GM23338 (cell line): Measurements from ENCODE around the gene SERPINB6. TPM values are rescaled to one million over a fixed set of nuclear protein-coding genes. Genes with fewer than 3 reads are reported as not detected.

ENCODE experiments used
- ATAC-seq: fragments of 200-7000 bp; cut with Tn5 transposase; 3 replicates; pipeline ENCODE4 v1.9.1; 2020
- DNase-seq: peaks from one replicate; pipeline ENCODE4 v3.0.0-alpha.2; 2015; ENCODE audit warnings: low spot score
- H2AFZ ChIP-seq: fragments of 200-600 bp; sonication (generic); 2 replicates; pipeline ENCODE4 v1.8.0; 2016; ENCODE audit warnings: antibody characterized with exemption, mild to moderate bottlenecking, moderate library complexity
- H3F3A ChIP-seq: fragments of 200-600 bp; sonication (generic); replicated peaks from 2 replicates; pipeline ENCODE4 v1.8.0; 2017; ENCODE audit warnings: antibody characterized with exemption, mixed run types, low read depth
- H3K27ac ChIP-seq: fragments of 200-600 bp; sonication (generic); 2 replicates; pipeline ENCODE4 v1.6.1; 2016; ENCODE audit warnings: low read depth
- H3K27me3 ChIP-seq: fragments of 200-600 bp; sonication (generic); 2 replicates; pipeline ENCODE4 v1.8.0; 2016; ENCODE audit warnings: mild to moderate bottlenecking, mixed run types, moderate library complexity; ENCODE audit not compliant: insufficient read depth
- H3K36me3 ChIP-seq: fragments of 200-600 bp; sonication (generic); 2 replicates; pipeline ENCODE4 v1.8.0; 2016; ENCODE audit warnings: mild to moderate bottlenecking; ENCODE audit not compliant: insufficient read depth
- H3K4me1 ChIP-seq: fragments of 200-600 bp; sonication (generic); 2 replicates; pipeline ENCODE4 v1.8.0; 2016; ENCODE audit warnings: mild to moderate bottlenecking, moderate library complexity; ENCODE audit not compliant: insufficient read depth
- H3K4me2 ChIP-seq: fragments of 200-600 bp; sonication (generic); 2 replicates; pipeline ENCODE4 v1.7.1; 2017; ENCODE audit warnings: mixed run types
- H3K4me3 ChIP-seq: fragments of 200-600 bp; sonication (generic); 2 replicates; pipeline ENCODE4 v1.6.1; 2016; ENCODE audit warnings: mixed run types
- H3K79me2 ChIP-seq: fragments of 200-600 bp; sonication (generic); replicated peaks from 2 replicates; pipeline ENCODE4 v1.8.0; 2017; ENCODE audit warnings: mild to moderate bottlenecking; ENCODE audit not compliant: insufficient read depth
- H3K9me2 ChIP-seq: fragments of 200-600 bp; sonication (generic); 2 replicates; pipeline ENCODE4 v1.8.0; 2017; ENCODE audit not compliant: insufficient read depth
- H4K20me1 ChIP-seq: fragments of 200-600 bp; sonication (generic); replicated peaks from 2 replicates; pipeline ENCODE4 v1.8.0; 2017; ENCODE audit warnings: mild to moderate bottlenecking; ENCODE audit not compliant: insufficient read depth
- H3K27ac Mint-ChIP-seq: 2 replicates; pipeline ENCODE4 v1.8.0; 2020; ENCODE audit warnings: inconsistent platforms, mild to moderate bottlenecking, moderate library complexity, mixed read lengths
- H3K27me3 Mint-ChIP-seq: 3 replicates; pipeline ENCODE4 v1.8.0; 2022; ENCODE audit warnings: low read depth, mild to moderate bottlenecking, moderate library complexity, mixed read lengths, inconsistent platforms; ENCODE audit not compliant: insufficient read depth, poor library complexity
- H3K36me3 Mint-ChIP-seq: 3 replicates; pipeline ENCODE4 v1.8.0; 2021; ENCODE audit warnings: low read depth, mild to moderate bottlenecking, inconsistent platforms, moderate library complexity, mixed read lengths
- H3K4me1 Mint-ChIP-seq: 3 replicates; pipeline ENCODE4 v1.8.0; 2020; ENCODE audit warnings: mild to moderate bottlenecking, inconsistent platforms, mixed read lengths
- H3K4me3 Mint-ChIP-seq: 3 replicates; pipeline ENCODE4 v1.8.0; 2021; ENCODE audit warnings: moderate library complexity, mild to moderate bottlenecking, inconsistent platforms, mixed read lengths
- H3K9me3 Mint-ChIP-seq: 3 replicates; pipeline ENCODE4 v1.8.0; 2020; ENCODE audit warnings: moderate library complexity, mild to moderate bottlenecking, inconsistent platforms, mixed read lengths
- CREB1 ChIP-seq: fragments of 250-450 bp; sonication (Bioruptor Pico); IDR thresholded peaks from 2 replicates; pipeline ENCODE4 v1.5.0; 2020; ENCODE audit warnings: low read depth, mild to moderate bottlenecking, moderate library complexity
- EZH2 ChIP-seq: fragments of 200-600 bp; sonication (generic); IDR thresholded peaks from one replicate; pipeline ENCODE4 v1.8.0; 2017; ENCODE audit warnings: antibody characterized with exemption, mild to moderate bottlenecking, low read depth; ENCODE audit not compliant: unreplicated experiment
- EZH2phosphoT487 ChIP-seq: fragments of 200-600 bp; sonication (generic); IDR thresholded peaks from one replicate; pipeline ENCODE4 v1.8.1; 2018; ENCODE audit warnings: antibody characterized with exemption; ENCODE audit not compliant: unreplicated experiment
- JUNB ChIP-seq: IDR thresholded peaks from one replicate; pipeline ENCODE4 v1.6.1; 2016; ENCODE audit warnings: antibody characterized with exemption; ENCODE audit not compliant: unreplicated experiment
- NANOG ChIP-seq: IDR thresholded peaks from 2 replicates; pipeline ENCODE4 v1.6.1; 2016; ENCODE audit warnings: antibody characterized with exemption, borderline replicate concordance
- POLR2AphosphoS5 ChIP-seq: IDR thresholded peaks from 2 replicates; pipeline ENCODE4 v1.6.1; 2016; ENCODE audit warnings: antibody characterized with exemption, low read depth
- STAT1 ChIP-seq: IDR thresholded peaks from one replicate; pipeline ENCODE4 v1.6.1; 2016; ENCODE audit warnings: antibody characterized with exemption; ENCODE audit not compliant: unreplicated experiment
- ZNF114 ChIP-seq: fragments of 250-450 bp; sonication (Bioruptor Pico); IDR thresholded peaks from 2 replicates; pipeline ENCODE4 v1.5.0; 2020; ENCODE audit warnings: mild to moderate bottlenecking, moderate library complexity
- polyA plus RNA-seq: library from polyadenylated mRNA; unstranded; fragments of >200 nt; fragmentation: Nextera tagmentation; extraction: Ambion mirVana; gene quantifications from 2 replicates; pipeline ENCODE4 v1.2.1, GENCODE V29; 2016
- total RNA-seq: library from RNA; depleted of rRNA; stranded (reverse); fragments of >200 nt; shearing (Covaris generic); gene quantifications from 2 replicates; pipeline ENCODE4 v1.2.3, GENCODE V29; 2014
- TF ChIP-seq, protein P1 (sequence below): IDR thresholded peaks from 2 replicates; pipeline ENCODE4 v1.6.1; 2016; ENCODE audit warnings: antibody characterized with exemption
- TF ChIP-seq, protein P2 (sequence below): IDR thresholded peaks from one replicate; pipeline ENCODE4 v1.6.1; 2018; ENCODE audit warnings: antibody characterized with exemption; ENCODE audit not compliant: unreplicated experiment
- TF ChIP-seq, protein P3 (sequence below), 2 experiments: fragments of 200-600 bp in 1 of 2; sonication (generic) in 1 of 2; conservative IDR thresholded peaks; 2 replicates each; pipeline versions ENCODE4 v1.5.1 to v1.6.1; 2016 to 2017; ENCODE audit warnings: antibody characterized with exemption in 2 of 2, low read depth in 2 of 2, mild to moderate bottlenecking in 2 of 2, moderate library complexity in 1 of 2

Gene SERPINB6
- total and polyA plus RNA-seq, 2 experiments from 2014 or later = 25.9 to 38.5 TPM

DNA sequence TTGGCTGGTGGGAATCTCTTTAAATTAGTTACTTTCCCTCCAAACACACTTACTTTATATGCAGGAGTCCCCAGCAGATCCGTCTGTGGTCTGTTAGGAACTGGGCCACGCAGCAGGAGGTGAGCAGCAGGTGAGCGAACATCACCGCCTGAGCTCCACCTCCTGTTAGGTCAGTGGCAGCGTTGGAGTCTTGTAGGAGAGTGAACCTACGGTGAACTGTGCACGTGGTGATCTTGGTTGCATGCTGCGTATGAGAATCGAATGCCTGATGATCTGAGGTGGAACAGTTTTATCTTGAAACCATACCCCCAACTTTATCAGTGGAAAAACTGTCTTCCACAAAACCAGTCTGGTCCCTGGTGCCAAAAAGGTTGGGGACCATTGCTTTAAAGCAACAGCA is 5.0 kb downstream of the SERPINB6 start:
- H4K20me1 ChIP-seq = no peaks in the 10 kb centered on the region

DNA sequence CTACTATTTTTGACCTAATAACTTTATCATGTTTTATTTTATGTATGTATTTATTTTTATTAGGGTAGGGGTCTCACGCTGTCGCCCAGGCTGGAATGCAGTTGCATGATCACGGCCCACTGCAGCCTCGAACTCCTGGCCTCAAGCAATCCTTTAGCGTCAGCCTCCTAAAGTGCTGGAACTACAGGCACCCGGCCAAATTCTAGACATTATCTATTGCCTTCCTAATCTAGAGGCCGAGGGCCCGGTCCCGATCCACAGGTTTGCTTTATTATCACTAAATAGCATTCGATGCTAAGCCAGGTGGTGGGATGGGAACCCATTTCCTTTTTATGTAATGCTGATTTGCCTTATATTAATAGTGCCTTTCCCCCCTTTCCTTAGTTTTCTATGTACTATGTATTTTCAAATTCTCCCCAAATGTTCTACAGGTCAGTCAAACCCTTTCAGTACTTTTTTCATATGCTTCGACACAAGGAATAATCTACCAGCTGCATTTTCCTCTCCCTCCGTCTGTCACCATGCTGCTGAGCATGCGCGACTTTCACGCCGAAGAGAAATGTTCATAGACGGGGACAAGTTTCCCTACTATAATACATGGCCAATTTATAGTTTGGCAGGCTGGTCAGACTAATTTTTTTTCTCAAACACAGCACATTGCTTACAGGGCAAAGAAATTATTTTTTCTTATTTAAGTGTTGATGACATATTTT is 6.4 kb downstream of the SERPINB6 start:
- DNase-seq (no peak), ATAC-seq (no peak)
- Histone ChIP-seq H3K4me3 (no peak overlapping the region), H3F3A (peaks cover 6% of the 10 kb centered on the region; the same call in 1 of the 2 replicates), H3K36me3 (no peaks in the 10 kb centered on the region), H3K4me2 (no peak overlapping the region), H3K27me3 (no peaks in the 10 kb centered on the region), H3K79me2 (no peaks in the 10 kb centered on the region), H3K9me2 (no peaks in the 10 kb centered on the region), H3K4me1 (peaks cover 31% of the 10 kb centered on the region), H3K27ac (no peak overlapping the region), H2AFZ (no peak overlapping the region), H4K20me1 (no peaks in the 10 kb centered on the region)
- no peak overlapping the region for H3K4me3 Mint-ChIP-seq
- H3K27ac Mint-ChIP-seq = no peak overlapping the region
- H3K36me3 Mint-ChIP-seq = no peaks in the 10 kb centered on the region
- H3K27me3 Mint-ChIP-seq = no peaks in the 10 kb centered on the region
- H3K4me1 Mint-ChIP-seq = peaks cover 31% of the 10 kb centered on the region
- H3K9me3 Mint-ChIP-seq = no peaks in the 10 kb centered on the region
- TF ChIP-seq STAT1 (no peak), POLR2AphosphoS5 (no peak), ZNF114 (no peak), EZH2phosphoT487 (no peak), JUNB (no peak), EZH2 (no peak), CREB1 (CRISPR knock-in tag) (no peak), NANOG (no peak)
- TF ChIP-seq, protein P1, sequence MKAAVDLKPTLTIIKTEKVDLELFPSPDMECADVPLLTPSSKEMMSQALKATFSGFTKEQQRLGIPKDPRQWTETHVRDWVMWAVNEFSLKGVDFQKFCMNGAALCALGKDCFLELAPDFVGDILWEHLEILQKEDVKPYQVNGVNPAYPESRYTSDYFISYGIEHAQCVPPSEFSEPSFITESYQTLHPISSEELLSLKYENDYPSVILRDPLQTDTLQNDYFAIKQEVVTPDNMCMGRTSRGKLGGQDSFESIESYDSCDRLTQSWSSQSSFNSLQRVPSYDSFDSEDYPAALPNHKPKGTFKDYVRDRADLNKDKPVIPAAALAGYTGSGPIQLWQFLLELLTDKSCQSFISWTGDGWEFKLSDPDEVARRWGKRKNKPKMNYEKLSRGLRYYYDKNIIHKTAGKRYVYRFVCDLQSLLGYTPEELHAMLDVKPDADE = no peak
- TF ChIP-seq, protein P2, sequence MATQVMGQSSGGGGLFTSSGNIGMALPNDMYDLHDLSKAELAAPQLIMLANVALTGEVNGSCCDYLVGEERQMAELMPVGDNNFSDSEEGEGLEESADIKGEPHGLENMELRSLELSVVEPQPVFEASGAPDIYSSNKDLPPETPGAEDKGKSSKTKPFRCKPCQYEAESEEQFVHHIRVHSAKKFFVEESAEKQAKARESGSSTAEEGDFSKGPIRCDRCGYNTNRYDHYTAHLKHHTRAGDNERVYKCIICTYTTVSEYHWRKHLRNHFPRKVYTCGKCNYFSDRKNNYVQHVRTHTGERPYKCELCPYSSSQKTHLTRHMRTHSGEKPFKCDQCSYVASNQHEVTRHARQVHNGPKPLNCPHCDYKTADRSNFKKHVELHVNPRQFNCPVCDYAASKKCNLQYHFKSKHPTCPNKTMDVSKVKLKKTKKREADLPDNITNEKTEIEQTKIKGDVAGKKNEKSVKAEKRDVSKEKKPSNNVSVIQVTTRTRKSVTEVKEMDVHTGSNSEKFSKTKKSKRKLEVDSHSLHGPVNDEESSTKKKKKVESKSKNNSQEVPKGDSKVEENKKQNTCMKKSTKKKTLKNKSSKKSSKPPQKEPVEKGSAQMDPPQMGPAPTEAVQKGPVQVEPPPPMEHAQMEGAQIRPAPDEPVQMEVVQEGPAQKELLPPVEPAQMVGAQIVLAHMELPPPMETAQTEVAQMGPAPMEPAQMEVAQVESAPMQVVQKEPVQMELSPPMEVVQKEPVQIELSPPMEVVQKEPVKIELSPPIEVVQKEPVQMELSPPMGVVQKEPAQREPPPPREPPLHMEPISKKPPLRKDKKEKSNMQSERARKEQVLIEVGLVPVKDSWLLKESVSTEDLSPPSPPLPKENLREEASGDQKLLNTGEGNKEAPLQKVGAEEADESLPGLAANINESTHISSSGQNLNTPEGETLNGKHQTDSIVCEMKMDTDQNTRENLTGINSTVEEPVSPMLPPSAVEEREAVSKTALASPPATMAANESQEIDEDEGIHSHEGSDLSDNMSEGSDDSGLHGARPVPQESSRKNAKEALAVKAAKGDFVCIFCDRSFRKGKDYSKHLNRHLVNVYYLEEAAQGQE = no peak
- TF ChIP-seq, protein P3, sequence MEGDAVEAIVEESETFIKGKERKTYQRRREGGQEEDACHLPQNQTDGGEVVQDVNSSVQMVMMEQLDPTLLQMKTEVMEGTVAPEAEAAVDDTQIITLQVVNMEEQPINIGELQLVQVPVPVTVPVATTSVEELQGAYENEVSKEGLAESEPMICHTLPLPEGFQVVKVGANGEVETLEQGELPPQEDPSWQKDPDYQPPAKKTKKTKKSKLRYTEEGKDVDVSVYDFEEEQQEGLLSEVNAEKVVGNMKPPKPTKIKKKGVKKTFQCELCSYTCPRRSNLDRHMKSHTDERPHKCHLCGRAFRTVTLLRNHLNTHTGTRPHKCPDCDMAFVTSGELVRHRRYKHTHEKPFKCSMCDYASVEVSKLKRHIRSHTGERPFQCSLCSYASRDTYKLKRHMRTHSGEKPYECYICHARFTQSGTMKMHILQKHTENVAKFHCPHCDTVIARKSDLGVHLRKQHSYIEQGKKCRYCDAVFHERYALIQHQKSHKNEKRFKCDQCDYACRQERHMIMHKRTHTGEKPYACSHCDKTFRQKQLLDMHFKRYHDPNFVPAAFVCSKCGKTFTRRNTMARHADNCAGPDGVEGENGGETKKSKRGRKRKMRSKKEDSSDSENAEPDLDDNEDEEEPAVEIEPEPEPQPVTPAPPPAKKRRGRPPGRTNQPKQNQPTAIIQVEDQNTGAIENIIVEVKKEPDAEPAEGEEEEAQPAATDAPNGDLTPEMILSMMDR (conservative IDR thresholded peaks at IDR 0.05; ENCODE audit: low read depth in 2 of 2) = no peak

More for the DNA sequence above, 5.0 kb downstream of the SERPINB6 start:
- ATAC-seq (peak; percentile 30), DNase-seq (no peak)
- H3K27me3 Mint-ChIP-seq = peaks cover 6% of the 10 kb centered on the region
- H3K79me2 ChIP-seq = no peaks in the 10 kb centered on the region
- H3K9me3 Mint-ChIP-seq = no peaks in the 10 kb centered on the region
- H3K4me3 ChIP-seq = no peak overlapping the region
- no peak overlapping the region for H3K4me2 ChIP-seq
- no peak overlapping the region for H3K27ac Mint-ChIP-seq
- H3K36me3 ChIP-seq = no peaks in the 10 kb centered on the region
- H3K27ac ChIP-seq = no peak overlapping the region
- H3K9me2 ChIP-seq = no peaks in the 10 kb centered on the region
- H3K27me3 ChIP-seq = no peaks in the 10 kb centered on the region
- H3K4me3 Mint-ChIP-seq = no peak overlapping the region
- H3K4me1 Mint-ChIP-seq = peaks cover 20% of the 10 kb centered on the region
- peaks cover 8% of the 10 kb centered on the region; the same call in 1 of the 2 replicates for H3F3A ChIP-seq
- no peaks in the 10 kb centered on the region for H3K36me3 Mint-ChIP-seq
- H3K4me1 ChIP-seq = peaks cover 18% of the 10 kb centered on the region
- no peak overlapping the region for H2AFZ ChIP-seq
- TF ChIP-seq, protein P2 = no peak
